ENCODE results near the gene AP5B1.
"Not testable (repeated sequence)": the region's sequence is repeated elsewhere in the genome, so short reads cannot be mapped to it uniquely, and the experiment has no call there.

The AP5B1 gene

GRCh38 chr11:65762169-65762568 lies 18.6 kb downstream of the AP5B1 start:
- H3K36me3 ChIP-seq (ENCODE audit: control insufficient read depth in 1 of 2, insufficient read depth in 2 of 2, low read depth in 1 of 2, low read length in 2 of 2); H2BK15ac ChIP-seq (ENCODE audit: low read depth, poor library complexity, severe bottlenecking); H2AK5ac ChIP-seq (ENCODE audit: low read length, severe bottlenecking); H3K18ac ChIP-seq (ENCODE audit: low read depth in 1 of 2, low read length in 2 of 2); H3K4me1 ChIP-seq (ENCODE audit: control insufficient read depth, insufficient read depth, low read depth, low read length); H2BK12ac ChIP-seq (ENCODE audit: low read length in 2 of 2); H3K23ac ChIP-seq (ENCODE audit: low read length in 2 of 2); DNase-seq; H3K9me3 ChIP-seq (ENCODE audit: control insufficient read depth, low read length); H4K8ac ChIP-seq (ENCODE audit: low read length); H3K79me1 ChIP-seq (replicated peaks; ENCODE audit: low read length, poor library complexity, severe bottlenecking); H3K4me3 ChIP-seq (ENCODE audit: insufficient read depth in 1 of 2, low read depth in 1 of 2, low read length in 2 of 2); H2AFZ ChIP-seq (ENCODE audit: low read depth, low read length); H3K9ac ChIP-seq (ENCODE audit: low read length); H3K14ac ChIP-seq (ENCODE audit: low read length in 2 of 2); H3K4ac ChIP-seq (ENCODE audit: low read depth in 1 of 2, low read length in 2 of 2); H3K27ac ChIP-seq (ENCODE audit: low read length, poor library complexity, severe bottlenecking); H4K91ac ChIP-seq (ENCODE audit: low read length); H2BK5ac ChIP-seq (ENCODE audit: low read depth, low read length, poor library complexity, severe bottlenecking); H2BK120ac ChIP-seq (ENCODE audit: low read depth, low read length); H3K27me3 ChIP-seq (ENCODE audit: control insufficient read depth in 1 of 2, insufficient read depth in 1 of 2, low read length in 2 of 2); H3K4me2 ChIP-seq (ENCODE audit: low read length, poor library complexity, severe bottlenecking): not testable (repeated sequence)
- WGBS = 83% methylated on average over 1 of the region's 5 CpGs

- H3K4ac ChIP-seq (ENCODE audit: low read depth in 1 of 2, low read length in 2 of 2) = no peak overlapping the region
- no peak overlapping the region for H3K4me3 ChIP-seq (ENCODE audit: insufficient read depth in 1 of 2, low read depth in 1 of 2, low read length in 2 of 2)
- peaks cover 14 to 30% of the 10 kb centered on the region in 2 experiments for H3K27me3 ChIP-seq (ENCODE audit: control insufficient read depth in 1 of 2, insufficient read depth in 1 of 2, low read length in 2 of 2)
- no peak overlapping the region for H2BK5ac ChIP-seq (ENCODE audit: low read depth, low read length, poor library complexity, severe bottlenecking)
- H3K4me1 ChIP-seq (ENCODE audit: control insufficient read depth, insufficient read depth, low read depth, low read length) = peaks cover 2% of the 10 kb centered on the region
- WGBS = 97% methylated on average over 17 of the region's 17 CpGs
- H3K23ac ChIP-seq (ENCODE audit: low read length in 2 of 2) = no peak overlapping the region
- H3K4me2 ChIP-seq (ENCODE audit: low read length, poor library complexity, severe bottlenecking) = no peak overlapping the region
- H4K8ac ChIP-seq (ENCODE audit: low read length) = no peak overlapping the region
- H2BK12ac ChIP-seq (ENCODE audit: low read length in 2 of 2) = no peak overlapping the region
- no peak for DNase-seq
- no peak overlapping the region for H3K18ac ChIP-seq (ENCODE audit: low read depth in 1 of 2, low read length in 2 of 2)
- H2AK5ac ChIP-seq (ENCODE audit: low read length, severe bottlenecking) = no peak overlapping the region
- no peaks in the 10 kb centered on the region for H3K9me3 ChIP-seq (ENCODE audit: control insufficient read depth, low read length)
- no peak overlapping the region for H3K14ac ChIP-seq (ENCODE audit: low read length in 2 of 2)
- no peaks in the 10 kb centered on the region for H3K79me1 ChIP-seq (replicated peaks; ENCODE audit: low read length, poor library complexity, severe bottlenecking)
- no peak overlapping the region for H2BK120ac ChIP-seq (ENCODE audit: low read depth, low read length)
- peak overlapping the region; percentile 16 for H4K91ac ChIP-seq (ENCODE audit: low read length)
- H2AFZ ChIP-seq (ENCODE audit: low read depth, low read length) = no peak overlapping the region
- no peak overlapping the region for H2BK15ac ChIP-seq (ENCODE audit: low read depth, poor library complexity, severe bottlenecking)
- H3K27ac ChIP-seq (ENCODE audit: low read length, poor library complexity, severe bottlenecking) = no peak overlapping the region
- no peak overlapping the region for H3K9ac ChIP-seq (ENCODE audit: low read length)
- H3K36me3 ChIP-seq (ENCODE audit: control insufficient read depth in 1 of 2, insufficient read depth in 2 of 2, low read depth in 1 of 2, low read length in 2 of 2) = no peaks in the 10 kb centered on the region
Observed at GRCh38 chr11:65745049-65745448, 35.7 kb downstream of the AP5B1 start.

GRCh38 chr11:65744699-65745042 lies 36.1 kb downstream of the AP5B1 start:
- Histone ChIP-seq H2BK5ac (ENCODE audit: low read depth, low read length, poor library complexity, severe bottlenecking) (no peak overlapping the region), H4K91ac (ENCODE audit: low read length) (no peak overlapping the region), H3K4me3 (ENCODE audit: insufficient read depth in 1 of 2, low read depth in 1 of 2, low read length in 2 of 2) (no peak overlapping the region), H2BK12ac (ENCODE audit: low read length in 2 of 2) (no peak overlapping the region), H2BK15ac (ENCODE audit: low read depth, poor library complexity, severe bottlenecking) (no peak overlapping the region), H3K36me3 (ENCODE audit: control insufficient read depth in 1 of 2, insufficient read depth in 2 of 2, low read depth in 1 of 2, low read length in 2 of 2) (no peaks in the 10 kb centered on the region), H4K8ac (ENCODE audit: low read length) (no peak overlapping the region), H3K4me1 (ENCODE audit: control insufficient read depth, insufficient read depth, low read depth, low read length) (peaks cover 2% of the 10 kb centered on the region), H2BK120ac (ENCODE audit: low read depth, low read length) (no peak overlapping the region), H3K18ac (ENCODE audit: low read depth in 1 of 2, low read length in 2 of 2) (no peak overlapping the region), H3K4ac (ENCODE audit: low read depth in 1 of 2, low read length in 2 of 2) (no peak overlapping the region), H2AK5ac (ENCODE audit: low read length, severe bottlenecking) (no peak overlapping the region), H3K4me2 (ENCODE audit: low read length, poor library complexity, severe bottlenecking) (no peak overlapping the region), H2AFZ (ENCODE audit: low read depth, low read length) (no peak overlapping the region), H3K9ac (ENCODE audit: low read length) (no peak overlapping the region), H3K14ac (ENCODE audit: low read length in 2 of 2) (no peak overlapping the region), H3K27ac (ENCODE audit: low read length, poor library complexity, severe bottlenecking) (no peak overlapping the region), H3K79me1 (replicated peaks; ENCODE audit: low read length, poor library complexity, severe bottlenecking) (no peaks in the 10 kb centered on the region), H3K23ac (ENCODE audit: low read length in 2 of 2) (no peak overlapping the region), H3K9me3 (ENCODE audit: control insufficient read depth, low read length) (no peaks in the 10 kb centered on the region), H3K27me3 (ENCODE audit: control insufficient read depth in 1 of 2, insufficient read depth in 1 of 2, low read length in 2 of 2) (peaks cover 11 to 26% of the 10 kb centered on the region in 2 experiments)
- DNase-seq = no peak
- whole genome bisulfite sequencing = 72% methylated on average over 8 of the region's 8 CpGs

GRCh38 chr11:65744026-65744698 lies 36.6 kb downstream of the AP5B1 start:
- 75% methylated on average over 18 of the region's 18 CpGs for WGBS
- Histone ChIP-seq H2BK5ac (ENCODE audit: low read depth, low read length, poor library complexity, severe bottlenecking) (no peak overlapping the region), H3K4me3 (ENCODE audit: insufficient read depth in 1 of 2, low read depth in 1 of 2, low read length in 2 of 2) (no peak overlapping the region), H2BK12ac (ENCODE audit: low read length in 2 of 2) (no peak overlapping the region), H3K9ac (ENCODE audit: low read length) (no peak overlapping the region), H3K36me3 (ENCODE audit: control insufficient read depth in 1 of 2, insufficient read depth in 2 of 2, low read depth in 1 of 2, low read length in 2 of 2) (no peaks in the 10 kb centered on the region), H3K27me3 (ENCODE audit: control insufficient read depth in 1 of 2, insufficient read depth in 1 of 2, low read length in 2 of 2) (peaks cover 9 to 21% of the 10 kb centered on the region in 2 experiments), H3K18ac (ENCODE audit: low read depth in 1 of 2, low read length in 2 of 2) (no peak overlapping the region), H3K14ac (ENCODE audit: low read length in 2 of 2) (no peak overlapping the region), H3K4me2 (ENCODE audit: low read length, poor library complexity, severe bottlenecking) (no peak overlapping the region), H4K8ac (ENCODE audit: low read length) (no peak overlapping the region), H2AK5ac (ENCODE audit: low read length, severe bottlenecking) (no peak overlapping the region), H3K27ac (ENCODE audit: low read length, poor library complexity, severe bottlenecking) (no peak overlapping the region), H4K91ac (ENCODE audit: low read length) (no peak overlapping the region), H3K4ac (ENCODE audit: low read depth in 1 of 2, low read length in 2 of 2) (no peak overlapping the region), H2BK15ac (ENCODE audit: low read depth, poor library complexity, severe bottlenecking) (no peak overlapping the region), H3K23ac (ENCODE audit: low read length in 2 of 2) (no peak overlapping the region), H3K9me3 (ENCODE audit: control insufficient read depth, low read length) (no peaks in the 10 kb centered on the region), H3K4me1 (ENCODE audit: control insufficient read depth, insufficient read depth, low read depth, low read length) (peaks cover 2% of the 10 kb centered on the region), H2AFZ (ENCODE audit: low read depth, low read length) (no peak overlapping the region), H3K79me1 (replicated peaks; ENCODE audit: low read length, poor library complexity, severe bottlenecking) (no peaks in the 10 kb centered on the region), H2BK120ac (ENCODE audit: low read depth, low read length) (no peak overlapping the region)
- peak; percentile 56 for DNase-seq

Measured in mesenchymal stem cell (in vitro differentiated cells and primary cell).